Large intestine (tissue), 3 donors: Measurements from ENCODE around the gene TBL1XR1. TPM values are rescaled to one million over a fixed set of nuclear protein-coding genes. Genes with fewer than 3 reads are reported as not detected.
"Not testable (repeated sequence)": the region's sequence is repeated elsewhere in the genome, so short reads cannot be mapped to it uniquely, and the experiment has no call there.

Experiments
- DNase-seq, 2 donors: peaks; one replicate each; pipeline versions ENCODE4 v3.0.0 to v3.0.0-alpha.2; 2013
- H3K27ac ChIP-seq: one replicate; pipeline ENCODE4 v1.5.1; 2013; ENCODE audit warnings: low read length
- H3K27me3 ChIP-seq: 2 replicates; pipeline ENCODE4 v1.6.1; 2013; ENCODE audit warnings: low read length; ENCODE audit not compliant: control insufficient read depth, insufficient read depth
- H3K36me3 ChIP-seq: 2 replicates; pipeline ENCODE4 v1.6.1; 2013; ENCODE audit warnings: low read length; ENCODE audit not compliant: control insufficient read depth, insufficient read depth
- H3K4me1 ChIP-seq: one replicate; pipeline ENCODE4 v1.6.1; 2013; ENCODE audit warnings: low read length; ENCODE audit not compliant: control insufficient read depth, insufficient read depth
- H3K4me3 ChIP-seq: one replicate; pipeline ENCODE4 v1.5.1; 2013; ENCODE audit warnings: low read length
- H3K9me3 ChIP-seq: one replicate; pipeline ENCODE4 v1.6.1; 2013; ENCODE audit warnings: mild to moderate bottlenecking, low read depth, low read length, moderate library complexity; ENCODE audit not compliant: control insufficient read depth
- WGBS: methylation state at CpG from one replicate; pipeline ENCODE4 v1.1.5; 2013; ENCODE audit warnings: low lambda C conversion rate; ENCODE audit not compliant: insufficient coverage; 5-methylcytosine and 5-hydroxymethylcytosine counted together
- polyA plus RNA-seq: library from polyadenylated mRNA; unstranded; fragments of 120-200 nt; gene quantifications from one replicate; pipeline ENCODE4 v1.2.1, GENCODE V29; 2013

The TBL1XR1 gene
- polyA plus RNA-seq, 1 donor: 75.7 TPM

DNA sequence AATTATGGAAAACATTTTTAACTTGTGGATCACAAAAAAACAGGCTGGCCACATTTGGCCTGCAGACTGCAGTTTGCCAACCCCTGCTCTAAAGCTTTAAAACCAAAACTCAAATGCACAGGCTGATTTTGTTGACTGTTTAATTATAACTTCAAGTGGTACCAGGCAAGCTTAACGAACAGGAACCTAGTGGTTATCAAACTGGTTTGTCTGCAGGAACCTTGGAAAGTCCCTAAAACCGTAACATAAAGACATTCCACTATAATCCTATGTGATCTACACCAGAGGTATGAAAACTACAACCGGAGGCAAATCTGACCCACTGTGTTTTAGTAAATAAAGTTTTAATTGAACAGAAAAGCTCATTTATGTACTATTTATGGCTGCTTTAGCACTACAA, 52.4 kb downstream of the TBL1XR1 start:
- no peak overlapping the region for H3K4me3 ChIP-seq
- peaks cover 15% of the 10 kb centered on the region for H3K4me1 ChIP-seq
- no peaks in the 10 kb centered on the region for H3K36me3 ChIP-seq
- no peak overlapping the region for H3K27ac ChIP-seq
- no peaks in the 10 kb centered on the region for H3K27me3 ChIP-seq
- WGBS: no CpG with 5 or more reads among the region's 3 CpGs
- DNase-seq: no peak
- peaks cover 4% of the 10 kb centered on the region for H3K9me3 ChIP-seq

DNA sequence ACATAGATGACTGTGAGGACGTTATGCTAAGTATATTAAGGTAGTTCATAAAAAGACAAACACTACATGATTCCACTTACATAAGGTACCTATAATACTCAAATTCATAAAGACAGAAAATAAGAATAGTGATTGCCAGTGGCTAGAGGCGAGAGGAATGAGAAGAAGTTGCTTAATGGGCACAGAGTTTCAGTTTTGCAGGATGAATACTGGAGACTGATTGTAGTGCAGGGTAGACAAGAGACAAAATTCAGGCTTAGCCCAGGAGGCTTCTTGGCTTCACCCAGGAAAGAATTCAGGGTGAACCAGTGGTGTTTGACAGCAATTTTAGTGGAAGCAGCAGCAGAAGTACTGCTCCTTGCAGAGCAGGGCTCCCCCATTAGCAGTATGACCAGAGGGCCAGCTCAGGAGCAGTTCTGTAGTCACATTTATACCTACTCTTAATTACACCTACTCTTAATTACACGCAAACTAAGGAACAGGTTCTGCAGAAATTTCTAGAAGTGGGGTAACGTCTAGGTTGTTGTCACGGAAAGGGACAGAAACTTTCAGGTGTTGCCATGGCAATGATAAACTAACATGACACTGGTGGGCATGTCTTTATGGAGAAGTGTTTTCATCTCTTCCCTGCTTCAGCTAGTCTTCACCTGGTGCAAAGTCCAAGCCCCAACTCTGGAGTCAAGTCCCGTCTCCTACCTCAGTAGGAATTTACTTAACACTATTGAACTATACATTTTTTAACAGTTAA, 55.2 kb downstream of the TBL1XR1 start:
- whole genome bisulfite sequencing: 67% methylated on average over 1 of the region's 6 CpGs

GRCh38 chr3:177141471-177141870, 55.8 kb downstream of the TBL1XR1 start:
- no peak overlapping the region for H3K27ac ChIP-seq
- peaks cover 9% of the 10 kb centered on the region for H3K4me1 ChIP-seq
- H3K36me3 ChIP-seq: no peaks in the 10 kb centered on the region
- 90% methylated on average over 2 of the region's 6 CpGs for WGBS
- no peak overlapping the region for H3K4me3 ChIP-seq
- peaks cover 4% of the 10 kb centered on the region for H3K9me3 ChIP-seq
- H3K27me3 ChIP-seq: no peaks in the 10 kb centered on the region
- no peak for DNase-seq

More for the DNA sequence above, 55.2 kb downstream of the TBL1XR1 start:
- no peaks in the 10 kb centered on the region for H3K36me3 ChIP-seq
- peaks cover 9% of the 10 kb centered on the region for H3K4me1 ChIP-seq
- peaks cover 4% of the 10 kb centered on the region for H3K9me3 ChIP-seq
- DNase-seq: peak in 1 of 2 donors; percentile 30
- no peak overlapping the region for H3K27ac ChIP-seq
- H3K27me3 ChIP-seq: no peaks in the 10 kb centered on the region
- no peak overlapping the region for H3K4me3 ChIP-seq

DNA sequence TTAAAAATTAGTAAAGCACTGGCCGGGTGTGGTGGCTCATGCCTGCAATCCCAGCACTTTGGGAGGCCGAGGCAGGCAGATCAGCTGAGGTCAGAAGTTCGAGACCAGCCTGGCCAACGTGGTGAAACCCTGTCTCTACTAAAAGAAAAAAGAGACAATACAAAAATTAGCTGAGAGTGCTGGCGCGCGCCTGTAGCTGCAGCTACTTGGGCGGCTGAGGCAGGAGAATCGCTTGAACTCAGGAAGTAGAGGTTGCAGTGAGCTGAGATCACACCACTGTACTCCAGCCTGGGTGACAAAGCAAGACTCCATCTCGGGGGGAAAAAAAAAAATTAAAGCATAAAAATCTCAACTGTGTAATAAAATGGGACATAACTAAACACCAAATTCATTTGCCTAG, 58.1 kb downstream of the TBL1XR1 start:
- H3K4me3 ChIP-seq, H3K27ac ChIP-seq, H3K4me1 ChIP-seq, H3K27me3 ChIP-seq, H3K9me3 ChIP-seq, DNase-seq, H3K36me3 ChIP-seq: not testable (repeated sequence)
- 80% methylated on average over 1 of the region's 10 CpGs for WGBS

- H3K27ac ChIP-seq: no peak overlapping the region
- H3K4me1 ChIP-seq: peaks cover 9% of the 10 kb centered on the region
- DNase-seq: no peak
- no CpG with 5 or more reads among the region's 7 CpGs for WGBS
- H3K27me3 ChIP-seq: no peaks in the 10 kb centered on the region
- H3K36me3 ChIP-seq: peaks cover 3% of the 10 kb centered on the region
- H3K9me3 ChIP-seq: peaks cover 2% of the 10 kb centered on the region
- H3K4me3 ChIP-seq: no peak overlapping the region
These were observed 59.2 kb downstream of the TBL1XR1 start for GRCh38 chr3:177137774-177138705.

GRCh38 chr3:177136741-177137140, 60.5 kb downstream of the TBL1XR1 start:
- H3K27ac ChIP-seq: peak overlapping the region; percentile 56
- no peak overlapping the region for H3K4me3 ChIP-seq
- WGBS: 100% methylated on average over 1 of the region's 6 CpGs
- H3K27me3 ChIP-seq: no peaks in the 10 kb centered on the region
- peaks cover 2% of the 10 kb centered on the region for H3K9me3 ChIP-seq
- no peak for DNase-seq
- peaks cover 3% of the 10 kb centered on the region for H3K36me3 ChIP-seq
- H3K4me1 ChIP-seq: peaks cover 3% of the 10 kb centered on the region

- Histone ChIP-seq H3K27me3 (no peaks in the 10 kb centered on the region), H3K9me3 (peaks cover 2% of the 10 kb centered on the region), H3K4me1 (no peaks in the 10 kb centered on the region), H3K36me3 (peaks cover 3% of the 10 kb centered on the region), H3K27ac (peak overlapping the region; percentile 80), H3K4me3 (no peak overlapping the region)
- no CpG with 5 or more reads among the region's 10 CpGs for WGBS
- peak; percentile 89 to 94 for DNase-seq
These were observed 61.3 kb downstream of the TBL1XR1 start for GRCh38 chr3:177135841-177136492.

- DNase-seq: no peak
- no peak overlapping the region for H3K27ac ChIP-seq
- peaks cover 2% of the 10 kb centered on the region for H3K9me3 ChIP-seq
- H3K4me3 ChIP-seq: no peak overlapping the region
- no peaks in the 10 kb centered on the region for H3K27me3 ChIP-seq
- peaks cover 3% of the 10 kb centered on the region for H3K36me3 ChIP-seq
- no CpG with 5 or more reads among the region's 8 CpGs for WGBS
- H3K4me1 ChIP-seq: no peaks in the 10 kb centered on the region
These were observed 62.5 kb downstream of the TBL1XR1 start for GRCh38 chr3:177134816-177135210.

DNA sequence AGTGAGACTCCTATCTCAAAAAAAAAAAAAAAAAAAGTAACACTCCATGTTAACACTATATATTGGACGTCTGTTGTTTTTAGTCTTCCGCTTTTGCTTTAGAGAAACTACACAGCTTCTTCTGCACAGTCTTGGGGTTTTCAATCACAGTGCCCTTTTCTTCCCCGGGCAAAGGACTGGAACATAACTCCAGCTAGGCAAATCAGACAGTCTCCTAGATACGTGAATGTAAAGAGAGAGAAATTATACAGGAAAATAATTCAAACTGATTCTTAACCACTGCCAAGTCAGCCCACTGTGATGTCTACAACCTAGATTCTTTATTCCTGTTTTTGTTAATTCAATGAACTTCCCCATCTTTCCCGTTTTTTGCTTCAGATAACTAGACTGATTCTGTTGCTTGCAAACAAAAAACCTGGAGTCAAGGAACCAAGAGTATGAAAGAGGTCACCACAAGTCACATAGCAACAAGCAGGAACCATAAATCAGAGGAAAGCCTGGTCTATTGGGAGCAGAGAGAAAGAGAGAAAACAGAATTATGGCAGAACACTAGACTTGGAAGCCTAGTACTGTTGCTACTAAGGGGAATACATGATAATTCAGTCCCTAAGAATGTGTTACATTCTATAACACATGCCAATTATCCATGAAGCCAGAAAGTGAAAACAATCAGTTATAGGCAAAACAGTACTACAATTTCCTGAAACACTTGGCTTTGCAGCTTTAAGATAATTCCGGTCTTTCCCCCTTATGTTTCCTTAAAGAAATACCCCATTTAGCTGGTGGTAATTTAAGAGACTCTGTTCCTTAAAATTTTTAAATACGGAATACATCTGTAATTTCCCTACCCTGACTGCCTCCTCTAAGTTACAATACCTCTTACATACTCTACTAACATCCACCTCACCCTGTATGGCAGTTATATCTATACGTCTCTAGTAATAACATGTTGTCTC, 63.1 kb downstream of the TBL1XR1 start:
- Histone ChIP-seq H3K36me3 (peaks cover 3% of the 10 kb centered on the region), H3K9me3 (peaks cover 2% of the 10 kb centered on the region), H3K27me3 (no peaks in the 10 kb centered on the region), H3K27ac (no peak overlapping the region), H3K4me3 (no peak overlapping the region), H3K4me1 (no peaks in the 10 kb centered on the region)
- DNase-seq: no peak
- WGBS: 86% methylated on average over 6 of the region's 8 CpGs
